ENCODE results near the gene CD1C.
"Not testable (repeated sequence)": the region's sequence is repeated elsewhere in the genome, so short reads cannot be mapped to it uniquely, and the experiment has no call there.

Gene CD1C

DNA sequence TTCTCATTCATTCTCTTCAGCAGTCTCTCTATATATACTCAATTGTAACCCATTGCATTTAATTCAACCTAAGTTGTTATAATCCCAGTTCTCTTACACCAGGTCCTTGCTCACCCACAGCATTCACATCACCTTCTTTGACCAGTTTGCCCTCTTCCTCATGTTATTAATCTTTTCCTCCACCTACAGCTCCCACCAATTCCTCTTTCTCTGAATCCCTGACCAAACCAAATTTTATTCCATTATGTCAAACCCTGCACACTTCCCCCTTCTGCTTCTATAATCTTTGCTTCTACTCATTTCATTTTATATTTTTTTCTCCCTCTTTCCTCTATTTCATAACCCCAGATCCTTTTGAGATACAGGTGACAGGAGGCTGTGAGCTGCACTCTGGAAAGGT lies 34.1 kb upstream of the CD1C start:
- no peaks in the 10 kb centered on the region for H4K20me1 ChIP-seq (ENCODE audit: insufficient read depth, low read length, poor library complexity, severe bottlenecking)
- H3K9me3 ChIP-seq (ENCODE audit: insufficient read depth, low read depth, low read length) = no peaks in the 10 kb centered on the region
- H3K4me2 ChIP-seq (ENCODE audit: low read depth, low read length, poor library complexity, severe bottlenecking) = no peak overlapping the region
- H3K9ac ChIP-seq (ENCODE audit: low read depth, low read length, poor library complexity, severe bottlenecking) = no peak overlapping the region
- TF ChIP-seq, protein P1, sequence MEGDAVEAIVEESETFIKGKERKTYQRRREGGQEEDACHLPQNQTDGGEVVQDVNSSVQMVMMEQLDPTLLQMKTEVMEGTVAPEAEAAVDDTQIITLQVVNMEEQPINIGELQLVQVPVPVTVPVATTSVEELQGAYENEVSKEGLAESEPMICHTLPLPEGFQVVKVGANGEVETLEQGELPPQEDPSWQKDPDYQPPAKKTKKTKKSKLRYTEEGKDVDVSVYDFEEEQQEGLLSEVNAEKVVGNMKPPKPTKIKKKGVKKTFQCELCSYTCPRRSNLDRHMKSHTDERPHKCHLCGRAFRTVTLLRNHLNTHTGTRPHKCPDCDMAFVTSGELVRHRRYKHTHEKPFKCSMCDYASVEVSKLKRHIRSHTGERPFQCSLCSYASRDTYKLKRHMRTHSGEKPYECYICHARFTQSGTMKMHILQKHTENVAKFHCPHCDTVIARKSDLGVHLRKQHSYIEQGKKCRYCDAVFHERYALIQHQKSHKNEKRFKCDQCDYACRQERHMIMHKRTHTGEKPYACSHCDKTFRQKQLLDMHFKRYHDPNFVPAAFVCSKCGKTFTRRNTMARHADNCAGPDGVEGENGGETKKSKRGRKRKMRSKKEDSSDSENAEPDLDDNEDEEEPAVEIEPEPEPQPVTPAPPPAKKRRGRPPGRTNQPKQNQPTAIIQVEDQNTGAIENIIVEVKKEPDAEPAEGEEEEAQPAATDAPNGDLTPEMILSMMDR (conservative IDR thresholded peaks at IDR 0.05; ENCODE audit: low read length) = no peak
- no peak for TF ChIP-seq EZH2phosphoT487 (IDR thresholded peaks at IDR 0.05; ENCODE audit: borderline replicate concordance)
- no peaks in the 10 kb centered on the region for H3K79me2 ChIP-seq (ENCODE audit: insufficient read depth, low read length)
- H3F3A ChIP-seq (ENCODE audit: low read depth) = no peaks in the 10 kb centered on the region
- no peaks in the 10 kb centered on the region for H3K9me2 ChIP-seq (replicated peaks; ENCODE audit: low read depth, low read length)
- no peaks in the 10 kb centered on the region for H3K27me3 ChIP-seq (ENCODE audit: insufficient read depth, low read length, poor library complexity, severe bottlenecking)
- no peaks in the 10 kb centered on the region for H3K36me3 ChIP-seq (ENCODE audit: insufficient read depth, low read length)
- no peak overlapping the region for H2AFZ ChIP-seq (ENCODE audit: low read length)
- H3K4me3 ChIP-seq (ENCODE audit: low read length, poor library complexity, severe bottlenecking) = no peak overlapping the region
- H3K4me1 ChIP-seq (ENCODE audit: insufficient read depth, low read length, poor library complexity, severe bottlenecking) = peaks cover 47% of the 10 kb centered on the region

- H3K4me3 ChIP-seq (ENCODE audit: low read length, poor library complexity, severe bottlenecking); H3K9me3 ChIP-seq (ENCODE audit: insufficient read depth, low read depth, low read length); H3K9ac ChIP-seq (ENCODE audit: low read depth, low read length, poor library complexity, severe bottlenecking); H3K4me2 ChIP-seq (ENCODE audit: low read depth, low read length, poor library complexity, severe bottlenecking); H4K20me1 ChIP-seq (ENCODE audit: insufficient read depth, low read length, poor library complexity, severe bottlenecking); H3K79me2 ChIP-seq (ENCODE audit: insufficient read depth, low read length); H3K27me3 ChIP-seq (ENCODE audit: insufficient read depth, low read length, poor library complexity, severe bottlenecking); H3K36me3 ChIP-seq (ENCODE audit: insufficient read depth, low read length); H3K9me2 ChIP-seq (replicated peaks; ENCODE audit: low read depth, low read length); H2AFZ ChIP-seq (ENCODE audit: low read length); H3F3A ChIP-seq (ENCODE audit: low read depth): not testable (repeated sequence)
- peaks cover 40% of the 10 kb centered on the region for H3K4me1 ChIP-seq (ENCODE audit: insufficient read depth, low read length, poor library complexity, severe bottlenecking)
Measured at GRCh38 chr1:158256747-158257146, 33.0 kb upstream of the CD1C start.

DNA sequence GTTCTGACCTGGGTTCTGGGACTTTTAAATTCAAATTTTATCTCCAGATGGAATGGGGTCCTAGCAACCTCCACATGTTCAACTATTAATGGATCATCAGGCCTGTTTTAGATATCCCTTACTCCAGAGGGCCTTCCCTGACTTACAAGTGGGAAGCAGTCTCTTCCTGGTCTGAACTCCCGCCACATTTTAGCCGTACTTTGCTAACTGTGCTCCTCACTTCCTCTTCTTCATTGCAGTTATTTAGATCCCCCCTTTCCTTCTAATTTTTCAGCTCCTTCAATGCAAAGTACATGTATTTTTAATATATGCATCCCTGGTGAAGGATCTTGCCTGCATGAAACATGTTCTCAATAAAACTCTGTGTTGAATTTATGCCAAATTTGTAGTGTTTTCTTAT lies 31.8 kb upstream of the CD1C start:
- H3K36me3 ChIP-seq (ENCODE audit: insufficient read depth, low read length) = no peaks in the 10 kb centered on the region
- H3K4me1 ChIP-seq (ENCODE audit: insufficient read depth, low read length, poor library complexity, severe bottlenecking) = peaks cover 40% of the 10 kb centered on the region
- H3K4me2 ChIP-seq (ENCODE audit: low read depth, low read length, poor library complexity, severe bottlenecking) = no peak overlapping the region
- no peaks in the 10 kb centered on the region for H3K27me3 ChIP-seq (ENCODE audit: insufficient read depth, low read length, poor library complexity, severe bottlenecking)
- H3K9ac ChIP-seq (ENCODE audit: low read depth, low read length, poor library complexity, severe bottlenecking) = no peak overlapping the region
- TF ChIP-seq, protein P1 (conservative IDR thresholded peaks at IDR 0.05; ENCODE audit: low read length) = no peak
- TF ChIP-seq EZH2phosphoT487 (IDR thresholded peaks at IDR 0.05; ENCODE audit: borderline replicate concordance) = no peak
- H4K20me1 ChIP-seq (ENCODE audit: insufficient read depth, low read length, poor library complexity, severe bottlenecking) = no peaks in the 10 kb centered on the region
- no peaks in the 10 kb centered on the region for H3K79me2 ChIP-seq (ENCODE audit: insufficient read depth, low read length)
- H3F3A ChIP-seq (ENCODE audit: low read depth) = no peaks in the 10 kb centered on the region
- peak overlapping the region; percentile 50; the same call in 1 of the 2 replicates for H2AFZ ChIP-seq (ENCODE audit: low read length)
- H3K9me2 ChIP-seq (replicated peaks; ENCODE audit: low read depth, low read length) = no peaks in the 10 kb centered on the region
- H3K9me3 ChIP-seq (ENCODE audit: insufficient read depth, low read depth, low read length) = no peaks in the 10 kb centered on the region
- no peak overlapping the region for H3K4me3 ChIP-seq (ENCODE audit: low read length, poor library complexity, severe bottlenecking)

DNA sequence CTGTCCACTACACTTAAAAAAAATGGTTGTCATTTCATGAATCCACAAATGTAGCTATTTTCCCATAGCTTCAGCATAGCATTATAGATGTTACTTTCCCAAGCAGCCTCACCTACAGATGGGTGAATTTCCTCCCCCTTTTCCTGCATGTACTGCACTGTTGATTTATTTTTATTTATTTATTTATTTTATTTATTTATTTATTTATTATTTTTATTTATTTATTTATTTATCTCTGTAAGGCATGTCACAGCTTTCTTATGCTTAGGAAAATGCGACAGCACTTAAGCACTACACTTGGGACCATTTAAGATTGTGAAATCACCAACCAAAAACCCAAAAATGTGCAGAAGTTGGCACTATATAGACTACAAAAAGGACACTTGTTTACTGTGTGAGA lies 30.6 kb upstream of the CD1C start:
- H3F3A ChIP-seq (ENCODE audit: low read depth) = no peaks in the 10 kb centered on the region
- H3K9me3 ChIP-seq (ENCODE audit: insufficient read depth, low read depth, low read length) = no peaks in the 10 kb centered on the region
- no peak overlapping the region for H3K4me2 ChIP-seq (ENCODE audit: low read depth, low read length, poor library complexity, severe bottlenecking)
- TF ChIP-seq EZH2phosphoT487 (IDR thresholded peaks at IDR 0.05; ENCODE audit: borderline replicate concordance) = no peak
- TF ChIP-seq, protein P1 (conservative IDR thresholded peaks at IDR 0.05; ENCODE audit: low read length) = no peak
- no peak overlapping the region for H2AFZ ChIP-seq (ENCODE audit: low read length)
- H3K9ac ChIP-seq (ENCODE audit: low read depth, low read length, poor library complexity, severe bottlenecking) = no peak overlapping the region
- no peak overlapping the region for H3K4me3 ChIP-seq (ENCODE audit: low read length, poor library complexity, severe bottlenecking)
- no peaks in the 10 kb centered on the region for H3K9me2 ChIP-seq (replicated peaks; ENCODE audit: low read depth, low read length)
- H3K79me2 ChIP-seq (ENCODE audit: insufficient read depth, low read length) = no peaks in the 10 kb centered on the region
- no peaks in the 10 kb centered on the region for H3K36me3 ChIP-seq (ENCODE audit: insufficient read depth, low read length)
- H3K4me1 ChIP-seq (ENCODE audit: insufficient read depth, low read length, poor library complexity, severe bottlenecking) = peaks cover 27% of the 10 kb centered on the region
- no peaks in the 10 kb centered on the region for H3K27me3 ChIP-seq (ENCODE audit: insufficient read depth, low read length, poor library complexity, severe bottlenecking)
- H4K20me1 ChIP-seq (ENCODE audit: insufficient read depth, low read length, poor library complexity, severe bottlenecking) = no peaks in the 10 kb centered on the region

Measured in Loucy (cell line).